22Rv1 (cell line): ENCODE measurements around the gene USP50.

Experiments used
- H3K27ac ChIP-seq: fragments of 450-650 bp; 2 replicates; pipeline ENCODE4 v1.5.1; 2017
- ZFX ChIP-seq: fragments of 450-650 bp; IDR thresholded peaks from 2 replicates; pipeline ENCODE4 v1.6.1; 2017; ENCODE audit warnings: antibody characterized with exemption, borderline replicate concordance
- TF ChIP-seq, protein P1 (sequence below): fragments of 450-650 bp; IDR thresholded peaks from 2 replicates; pipeline ENCODE4 v1.5.1; 2017; ENCODE audit warnings: mild to moderate bottlenecking

USP50 gene

DNA sequence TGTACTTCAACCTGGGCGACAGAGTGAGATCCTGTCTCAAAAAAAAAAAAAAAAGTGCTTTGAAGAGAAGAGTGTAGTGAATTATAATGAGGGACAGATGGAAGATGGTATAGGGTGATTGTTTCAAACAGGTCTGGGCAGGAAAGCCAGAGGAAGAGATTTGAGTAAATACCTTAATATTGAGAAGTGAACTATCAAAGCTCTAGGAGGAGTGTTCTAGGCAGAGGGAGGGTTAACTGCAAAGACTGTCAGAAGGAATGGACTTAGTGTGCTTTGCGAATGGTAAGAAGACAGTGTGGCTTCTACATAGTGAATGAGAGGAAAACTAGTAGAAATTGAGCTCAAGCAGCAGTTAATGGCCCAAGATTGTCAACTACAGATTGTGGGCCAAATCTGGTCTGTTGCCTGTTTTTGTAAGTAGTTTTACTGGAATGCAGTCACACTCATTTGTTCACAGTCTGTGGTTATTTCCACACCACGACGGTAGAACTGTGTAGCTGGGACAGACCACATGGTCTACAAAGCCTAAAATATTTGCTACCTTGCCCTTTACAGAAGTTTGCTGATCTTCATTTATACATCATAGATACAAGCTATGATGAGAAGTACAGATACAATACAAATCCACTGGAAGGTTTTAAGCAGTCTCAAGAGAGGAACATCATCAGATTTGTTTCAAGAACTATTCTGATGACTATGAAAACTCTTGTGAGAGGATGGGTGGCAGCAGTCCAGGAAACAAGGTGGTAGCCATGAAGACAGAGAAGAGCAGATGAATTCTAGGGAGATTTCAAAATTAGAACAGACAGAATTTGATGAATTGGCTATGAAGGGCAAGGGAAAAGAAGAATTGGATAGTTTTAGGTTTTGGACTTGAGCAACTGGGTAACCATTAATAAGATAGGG lies 16.5 kb upstream of the USP50 start:
- TF ChIP-seq ZFX: no peak
- TF ChIP-seq, protein P1, sequence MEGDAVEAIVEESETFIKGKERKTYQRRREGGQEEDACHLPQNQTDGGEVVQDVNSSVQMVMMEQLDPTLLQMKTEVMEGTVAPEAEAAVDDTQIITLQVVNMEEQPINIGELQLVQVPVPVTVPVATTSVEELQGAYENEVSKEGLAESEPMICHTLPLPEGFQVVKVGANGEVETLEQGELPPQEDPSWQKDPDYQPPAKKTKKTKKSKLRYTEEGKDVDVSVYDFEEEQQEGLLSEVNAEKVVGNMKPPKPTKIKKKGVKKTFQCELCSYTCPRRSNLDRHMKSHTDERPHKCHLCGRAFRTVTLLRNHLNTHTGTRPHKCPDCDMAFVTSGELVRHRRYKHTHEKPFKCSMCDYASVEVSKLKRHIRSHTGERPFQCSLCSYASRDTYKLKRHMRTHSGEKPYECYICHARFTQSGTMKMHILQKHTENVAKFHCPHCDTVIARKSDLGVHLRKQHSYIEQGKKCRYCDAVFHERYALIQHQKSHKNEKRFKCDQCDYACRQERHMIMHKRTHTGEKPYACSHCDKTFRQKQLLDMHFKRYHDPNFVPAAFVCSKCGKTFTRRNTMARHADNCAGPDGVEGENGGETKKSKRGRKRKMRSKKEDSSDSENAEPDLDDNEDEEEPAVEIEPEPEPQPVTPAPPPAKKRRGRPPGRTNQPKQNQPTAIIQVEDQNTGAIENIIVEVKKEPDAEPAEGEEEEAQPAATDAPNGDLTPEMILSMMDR: no peak

DNA sequence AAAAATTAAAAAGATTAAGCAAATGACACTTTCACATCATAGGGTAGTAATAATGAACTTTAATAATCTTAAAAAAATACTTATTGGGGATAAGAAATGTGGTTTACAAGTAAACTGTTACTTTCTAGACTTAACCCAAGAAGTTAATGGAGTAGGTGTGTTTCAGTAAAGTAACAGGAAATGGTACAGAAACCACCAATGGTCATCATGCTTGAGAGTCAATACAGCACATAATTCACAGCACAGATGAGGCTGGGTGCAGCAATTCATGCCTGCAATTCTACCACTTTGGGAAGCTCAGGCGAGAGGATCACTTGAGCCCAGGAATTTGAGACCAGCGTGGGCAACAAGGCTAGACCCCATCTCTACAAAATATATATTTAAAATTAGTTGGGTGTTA lies 11.5 kb upstream of the USP50 start:
- no peak for TF ChIP-seq ZFX
- TF ChIP-seq, protein P1: no peak

More for the DNA sequence above, 16.5 kb upstream of the USP50 start:
- no peak overlapping the region for H3K27ac ChIP-seq

DNA sequence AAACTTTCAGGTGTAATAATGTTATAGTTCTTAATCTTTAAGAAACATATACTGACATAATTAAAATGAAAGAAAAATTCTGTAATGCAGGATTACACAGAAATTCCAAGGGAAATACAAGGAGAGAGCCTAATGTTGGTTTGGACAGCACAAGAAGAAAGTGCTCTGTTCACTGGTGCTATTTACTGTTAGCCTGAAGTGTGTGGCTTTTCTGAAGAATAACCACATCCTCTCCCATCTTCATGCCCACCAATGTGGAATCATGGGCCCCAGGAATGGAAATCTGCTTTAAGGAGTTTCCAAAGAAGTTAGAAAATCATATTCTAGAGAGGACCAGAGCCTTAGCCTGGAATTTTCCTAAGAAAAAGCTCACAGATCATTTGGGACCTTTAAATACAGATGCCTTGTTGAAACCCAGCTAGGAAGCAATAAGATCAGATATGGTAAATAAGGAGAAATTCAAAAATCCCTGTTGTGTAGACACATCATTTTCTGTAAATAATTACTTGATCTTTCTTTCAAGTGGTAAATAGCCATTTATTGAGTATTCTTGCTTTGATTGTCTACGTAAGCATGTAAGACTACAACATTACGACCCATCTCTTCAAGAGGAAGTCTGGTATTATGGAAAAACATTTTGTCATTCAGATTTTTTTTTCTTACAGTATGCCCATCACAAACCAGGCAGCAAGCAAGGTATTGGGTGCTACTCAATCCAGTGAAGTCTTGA lies 10.3 kb upstream of the USP50 start:
- TF ChIP-seq, protein P1: no peak
- H3K27ac ChIP-seq: no peak overlapping the region

More for the DNA sequence above, 11.5 kb upstream of the USP50 start:
- no peak overlapping the region for H3K27ac ChIP-seq

DNA sequence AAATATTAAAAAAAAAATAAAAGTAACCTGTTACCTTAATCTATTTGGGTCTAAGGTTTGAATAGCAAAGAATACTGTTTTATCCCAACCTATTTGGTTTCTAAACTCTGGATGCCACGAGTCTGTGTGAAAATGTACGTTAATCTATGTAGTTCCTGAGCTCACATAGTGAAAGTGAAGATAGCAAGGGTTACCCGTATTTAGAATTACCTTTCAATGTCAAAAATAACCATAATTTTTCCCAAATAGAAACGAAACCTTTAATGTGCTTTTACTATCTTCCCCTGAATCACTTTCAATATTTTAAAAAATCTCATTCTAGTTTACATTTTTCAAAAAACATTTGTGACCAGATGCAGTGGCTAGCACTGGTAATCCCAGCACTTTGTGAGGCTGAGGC lies 5.8 kb upstream of the USP50 start:
- H3K27ac ChIP-seq: no peak overlapping the region
- TF ChIP-seq ZFX: no peak
- TF ChIP-seq, protein P1: no peak

DNA sequence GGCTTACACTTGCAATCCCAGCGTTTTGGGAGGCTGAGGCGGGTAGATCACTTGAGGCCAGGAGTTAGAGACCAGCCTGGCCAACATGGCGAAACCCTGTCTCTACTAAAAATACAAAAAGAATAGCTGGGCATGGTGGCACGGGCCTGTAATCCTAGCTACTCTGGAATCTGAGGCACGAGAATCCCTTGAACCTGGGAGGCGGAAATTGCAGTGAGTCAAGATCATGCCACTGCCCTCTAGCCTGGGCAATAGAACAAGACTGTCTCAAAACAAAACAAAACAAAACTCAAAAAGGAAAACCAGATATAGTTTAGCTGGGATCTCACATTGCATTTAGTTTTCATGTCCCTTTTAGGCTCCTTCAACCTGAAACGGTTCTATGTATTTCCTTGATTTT lies 2.9 kb upstream of the USP50 start:
- TF ChIP-seq, protein P1: no peak
- no peak for TF ChIP-seq ZFX
- H3K27ac ChIP-seq: no peak overlapping the region

DNA sequence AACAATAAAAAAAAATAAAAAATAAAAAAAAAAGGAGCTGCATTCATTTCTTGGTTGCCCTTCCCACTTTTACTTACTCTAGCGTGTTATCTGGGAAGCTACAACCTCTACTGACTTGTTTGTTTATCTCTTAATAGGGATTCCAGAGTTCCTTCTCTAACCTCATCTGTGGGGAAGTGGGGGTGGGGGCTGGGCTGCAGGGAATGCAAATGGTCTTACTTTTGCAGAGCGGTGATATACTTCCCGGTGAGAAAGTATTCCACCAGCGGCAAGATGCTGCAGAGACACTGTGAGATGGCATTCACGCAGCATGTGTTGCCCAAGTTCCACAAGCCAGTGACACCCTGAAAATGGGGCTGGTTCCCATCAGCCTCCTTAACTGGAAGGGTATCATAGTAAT lies 2.1 kb downstream of the USP50 start:
- H3K27ac ChIP-seq: no peak overlapping the region
- TF ChIP-seq, protein P1: no peak
- no peak for TF ChIP-seq ZFX

DNA sequence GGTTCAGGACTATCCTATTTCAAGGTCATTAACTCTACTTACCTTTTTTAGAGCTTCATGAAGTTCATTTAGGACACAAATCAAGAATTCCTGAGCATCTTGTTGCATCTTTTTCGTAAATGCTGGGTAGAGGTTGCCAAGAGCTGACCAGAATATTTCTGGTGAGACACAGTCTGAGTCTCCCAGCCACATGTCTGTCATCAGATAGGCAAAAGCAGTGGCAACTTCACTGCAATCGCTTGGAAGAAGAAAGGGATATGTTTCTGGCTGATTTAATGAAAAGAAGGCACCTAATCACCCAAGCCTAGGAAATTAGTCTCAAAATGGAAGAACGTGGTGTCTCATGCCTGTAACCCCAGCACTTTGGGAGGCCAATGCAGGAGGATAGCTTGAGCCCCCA lies 2.9 kb downstream of the USP50 start:
- no peak overlapping the region for H3K27ac ChIP-seq
- TF ChIP-seq, protein P1: no peak
- no peak for TF ChIP-seq ZFX
